Measurements from ENCODE around the gene ZNF561. TPM values are rescaled to one million over a fixed set of nuclear protein-coding genes. Genes with fewer than 3 reads are reported as not detected.

The ZNF561 gene
- total RNA-seq, 4 donors from 2014 or later = 17.1 to 80.0 (median 35.4) TPM

GRCh38 chr19:9636018-9636417, 15.0 kb upstream of the ZNF561 start:
- DNase-seq = no peak
- intact Hi-C loops (cut with DNase I; ENCODE audit: low total_unique reads) = no loop called here
- no peak overlapping the region for H3K27ac ChIP-seq
- H3K36me3 ChIP-seq = no peaks in the 10 kb centered on the region
- H3K9me3 ChIP-seq = no peaks in the 10 kb centered on the region
- no peaks in the 10 kb centered on the region for H3K4me1 ChIP-seq
- H3K27me3 ChIP-seq = no peaks in the 10 kb centered on the region
- TF ChIP-seq CTCF (IDR thresholded peaks at IDR 0.05) (no peak), POLR2A (IDR thresholded peaks at IDR 0.05) (no peak)
- H3K4me3 ChIP-seq = no peak overlapping the region

GRCh38 chr19:9627856-9628255, 6.8 kb upstream of the ZNF561 start:
- Histone ChIP-seq H3K4me3 (no peak overlapping the region), H3K4me1 (no peaks in the 10 kb centered on the region), H3K9me3 (no peaks in the 10 kb centered on the region), H3K27me3 (no peaks in the 10 kb centered on the region), H3K36me3 (no peaks in the 10 kb centered on the region), H3K27ac (no peak overlapping the region)
- no peak for TF ChIP-seq CTCF (IDR thresholded peaks at IDR 0.05)
- no peak for TF ChIP-seq POLR2A (IDR thresholded peaks at IDR 0.05)
- no peak for DNase-seq
- intact Hi-C loops (cut with DNase I; ENCODE audit: low total_unique reads) = loop anchor here (5.0 kb wide), 1 partner anchor 169 kb away; no protein-coding TSS in a partner anchor

DNA sequence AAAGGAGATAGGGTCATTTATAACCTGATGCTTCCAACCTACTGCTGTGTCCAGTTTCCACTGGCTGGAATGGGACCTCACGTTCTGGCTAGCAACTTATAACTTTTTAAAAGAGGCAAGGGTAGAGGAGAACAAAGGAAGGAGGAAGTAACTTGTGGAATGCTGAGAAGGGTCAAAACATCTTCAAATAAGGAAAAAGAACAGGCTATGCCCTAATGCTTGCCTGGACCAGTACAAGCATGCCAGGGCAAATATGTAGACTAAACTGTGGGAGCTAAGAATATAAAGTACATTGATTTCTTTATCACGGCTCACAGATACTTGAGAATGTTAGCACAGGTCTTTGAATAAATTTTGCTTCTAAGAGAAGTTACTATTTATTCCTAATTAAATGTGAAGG, 1.5 kb upstream of the ZNF561 start:
- Histone ChIP-seq H3K36me3 (no peaks in the 10 kb centered on the region), H3K4me1 (no peaks in the 10 kb centered on the region), H3K4me3 (no peak overlapping the region), H3K27me3 (no peaks in the 10 kb centered on the region), H3K27ac (peak overlapping the region in 1 of 2 donors; percentile 93), H3K9me3 (no peaks in the 10 kb centered on the region)
- intact Hi-C loops (cut with DNase I; ENCODE audit: low total_unique reads) = no loop called here
- TF ChIP-seq CTCF (IDR thresholded peaks at IDR 0.05) (no peak), POLR2A (IDR thresholded peaks at IDR 0.05) (no peak)
- DNase-seq = no peak

DNA sequence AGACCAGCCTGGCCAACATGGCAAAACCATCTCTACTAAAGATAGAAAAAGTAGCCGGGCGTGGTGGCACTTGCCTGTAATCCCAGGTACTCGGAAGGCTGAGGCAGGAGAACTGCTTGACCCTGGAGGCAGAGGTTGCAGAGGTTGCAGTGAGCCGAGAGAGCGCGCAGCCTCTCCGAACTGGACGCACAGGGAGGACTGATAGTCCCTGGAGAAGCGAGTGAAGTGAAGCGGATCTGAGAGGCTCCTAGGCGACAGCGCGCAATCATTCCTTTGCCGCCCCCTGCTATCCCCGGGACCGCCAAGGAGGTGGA, 233 bp downstream of the ZNF561 start:
- intact Hi-C loops (cut with DNase I; ENCODE audit: low total_unique reads) = no loop called here
- no peak for DNase-seq
- no peaks in the 10 kb centered on the region for H3K4me1 ChIP-seq
- TF ChIP-seq POLR2A (IDR thresholded peaks at IDR 0.05) = no peak
- TF ChIP-seq CTCF (IDR thresholded peaks at IDR 0.05) = no peak
- H3K27ac ChIP-seq = peak overlapping the region; percentile 85 to 93
- H3K4me3 ChIP-seq = peak overlapping the region; percentile 80 to 81
- no peaks in the 10 kb centered on the region for H3K9me3 ChIP-seq
- H3K36me3 ChIP-seq = peaks cover 0 to 2% of the 10 kb centered on the region in 2 donors
- no peaks in the 10 kb centered on the region for H3K27me3 ChIP-seq

DNA sequence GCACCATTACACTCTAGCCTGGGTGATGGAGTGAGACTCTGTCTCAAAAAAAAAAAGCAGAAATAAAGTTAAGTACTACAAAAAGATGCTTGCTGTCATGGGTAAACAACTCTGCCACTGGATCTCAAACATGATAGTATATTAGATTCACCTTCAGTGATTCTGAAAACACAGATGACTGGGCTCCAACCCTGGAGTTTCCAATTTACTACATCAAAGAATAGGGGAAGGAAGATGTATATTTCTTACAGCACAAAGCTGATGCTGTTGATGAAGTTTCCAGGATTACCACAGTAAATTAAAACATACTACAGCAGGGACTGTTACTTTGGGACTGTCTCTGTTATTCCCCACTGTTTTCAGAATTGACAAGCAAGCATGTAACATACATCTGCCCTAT, 5.2 kb downstream of the ZNF561 start:
- H3K9me3 ChIP-seq = peaks cover 0 to 18% of the 10 kb centered on the region in 2 donors
- DNase-seq = no peak
- no peaks in the 10 kb centered on the region for H3K4me1 ChIP-seq
- H3K36me3 ChIP-seq = peaks cover 0 to 2% of the 10 kb centered on the region in 2 donors
- intact Hi-C loops (cut with DNase I; ENCODE audit: low total_unique reads) = no loop called here
- no peak overlapping the region for H3K4me3 ChIP-seq
- no peaks in the 10 kb centered on the region for H3K27me3 ChIP-seq
- TF ChIP-seq POLR2A (IDR thresholded peaks at IDR 0.05) = no peak
- no peak for TF ChIP-seq CTCF (IDR thresholded peaks at IDR 0.05)
- H3K27ac ChIP-seq = no peak overlapping the region
